NCI-H1092 (cell line): ENCODE measurements around the gene GOLT1A.

Experiments
- DNase-seq: peaks from one replicate; lab custom pipeline; 2025; lab: John Stamatoyannopoulos, UW

Gene GOLT1A

DNA sequence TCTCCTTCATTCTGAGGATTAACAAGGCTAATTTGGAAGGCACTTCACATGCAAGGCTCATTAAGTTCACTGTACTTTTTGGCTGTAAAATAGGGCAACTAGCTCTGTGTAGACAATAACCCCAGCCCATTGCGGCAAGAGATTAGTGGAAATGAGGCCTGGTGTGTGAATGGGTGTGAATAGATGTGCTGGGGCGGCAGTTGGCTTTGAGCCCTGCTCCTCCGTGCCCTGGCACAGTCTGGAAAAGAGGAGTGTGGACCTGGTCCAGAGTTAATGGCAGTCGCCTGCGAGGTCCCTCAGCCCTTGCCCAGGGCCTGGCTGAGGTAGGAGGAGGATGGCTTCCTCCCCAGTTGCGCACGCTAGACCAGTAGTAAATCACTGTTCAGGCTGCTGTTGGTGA lies 22.3 kb downstream of the GOLT1A start:
- peak; percentile 75 for DNase-seq

DNA sequence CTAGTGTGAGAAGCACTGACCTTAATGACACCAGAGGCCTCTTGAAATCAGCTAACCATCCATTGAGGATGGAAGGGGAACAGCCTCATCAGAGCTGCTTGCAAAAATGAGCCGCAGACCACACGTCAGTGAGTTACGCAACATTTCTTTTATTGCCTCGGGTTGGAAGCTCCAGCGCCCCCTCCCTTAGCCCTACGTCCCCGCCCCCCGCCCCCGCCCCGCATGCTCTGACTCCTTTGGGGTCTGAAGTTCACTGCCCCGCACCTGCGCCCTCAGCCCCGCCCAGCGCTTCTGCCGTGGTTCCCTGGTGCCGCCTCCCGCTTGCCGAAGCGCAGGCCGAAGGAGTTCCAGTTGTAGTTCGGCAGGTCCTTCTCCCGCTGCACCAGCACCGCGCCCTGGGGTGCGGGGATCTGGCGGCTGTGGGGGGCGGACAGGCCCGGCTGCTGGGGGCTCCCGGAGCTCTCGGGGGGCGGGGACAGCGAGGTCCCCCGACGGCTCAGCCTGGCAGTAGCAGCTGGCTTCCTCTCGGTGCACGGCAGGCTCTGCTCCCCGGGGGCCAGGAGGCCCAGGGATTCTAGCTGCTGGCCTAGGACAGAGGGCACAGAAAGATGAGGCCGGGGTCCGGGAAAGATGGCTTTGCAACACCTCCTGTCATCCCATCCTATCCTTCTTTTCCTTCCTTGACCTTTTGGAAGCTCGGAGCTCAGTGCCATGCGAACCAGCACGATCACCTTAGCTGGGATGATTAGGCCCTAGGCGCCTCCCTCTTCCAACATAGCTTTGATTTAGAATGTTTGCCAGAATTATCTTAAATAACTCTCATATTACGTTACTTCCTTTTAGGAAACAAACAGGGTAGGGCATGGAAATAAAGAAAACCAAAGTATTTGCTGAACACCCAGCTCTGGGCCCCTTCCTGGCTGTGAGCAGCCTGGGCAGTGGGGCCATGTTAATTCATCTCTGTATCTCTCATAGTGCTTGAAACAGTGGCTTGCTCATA lies 23.3 kb downstream of the GOLT1A start:
- peak; percentile 22 for DNase-seq

DNA sequence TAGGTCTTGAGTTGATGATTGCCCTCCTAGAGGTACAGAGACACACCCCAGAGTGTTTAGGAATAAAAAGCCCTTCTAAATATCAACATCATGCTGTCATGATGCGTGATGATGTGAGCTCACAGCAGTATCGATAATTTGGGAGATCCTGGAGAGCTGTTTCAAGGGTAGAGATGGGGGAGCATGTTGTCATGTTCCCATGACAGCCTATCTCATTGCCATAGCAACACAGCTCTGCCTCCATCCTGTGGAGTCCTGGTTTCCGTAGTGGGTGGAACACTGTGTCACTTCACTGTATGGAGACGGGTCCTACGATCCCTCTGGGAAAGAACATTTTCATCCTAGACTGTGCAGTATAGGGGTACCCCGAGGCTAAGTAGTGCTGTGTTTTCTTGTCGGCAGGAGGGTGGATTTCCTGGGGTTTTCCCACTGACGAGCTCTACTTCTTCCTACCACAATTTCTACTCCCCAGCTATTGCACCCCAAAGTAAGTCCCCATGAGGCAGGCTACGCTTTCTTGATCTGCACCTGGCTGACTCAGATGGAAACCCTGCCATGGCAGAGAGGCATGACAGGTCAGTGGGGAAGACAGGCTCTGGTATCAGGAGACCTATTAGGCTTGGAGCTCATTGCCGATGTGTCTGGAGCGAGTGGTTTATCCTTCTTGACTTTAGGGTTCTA lies 24.7 kb downstream of the GOLT1A start:
- no peak for DNase-seq

DNA sequence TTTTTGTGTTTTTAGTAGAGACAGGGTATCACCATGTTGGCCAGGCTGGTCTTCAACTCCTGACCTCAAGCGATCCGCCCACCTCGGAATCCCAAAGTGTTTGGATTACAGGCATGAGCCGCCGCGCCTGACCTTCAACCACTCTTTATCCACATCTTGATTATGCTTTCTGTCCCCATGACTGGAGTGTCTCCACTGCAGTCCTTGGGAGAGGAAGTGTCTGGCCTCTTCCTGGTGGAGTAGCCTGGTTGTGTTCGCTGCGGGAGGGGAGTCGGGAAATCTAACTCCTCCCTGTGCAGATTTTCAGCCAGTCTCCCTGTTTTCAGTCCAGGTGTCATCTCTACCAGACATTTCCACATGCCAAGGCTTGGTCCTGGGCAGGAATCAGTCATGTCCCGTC lies 27.2 kb downstream of the GOLT1A start:
- no peak for DNase-seq

DNA sequence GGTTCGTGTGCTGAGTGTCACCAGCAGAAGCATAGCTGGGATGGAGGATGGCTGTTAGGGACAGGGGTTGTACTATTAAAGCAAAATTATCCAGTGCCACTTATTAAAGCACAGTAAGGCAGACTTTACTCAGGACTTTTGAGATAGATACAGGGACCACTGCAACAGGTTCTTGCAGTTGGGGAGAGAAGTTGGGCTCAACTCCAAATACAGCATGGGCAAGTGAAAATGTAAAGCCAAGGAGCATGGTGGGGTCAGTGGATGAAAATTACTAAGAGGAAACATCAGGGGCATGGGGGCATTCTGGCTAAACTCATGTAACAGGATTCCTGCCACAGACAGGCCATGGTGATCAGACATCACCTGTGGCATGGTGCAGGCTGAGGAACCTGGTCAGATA lies 32.7 kb downstream of the GOLT1A start:
- DNase-seq = no peak

DNA sequence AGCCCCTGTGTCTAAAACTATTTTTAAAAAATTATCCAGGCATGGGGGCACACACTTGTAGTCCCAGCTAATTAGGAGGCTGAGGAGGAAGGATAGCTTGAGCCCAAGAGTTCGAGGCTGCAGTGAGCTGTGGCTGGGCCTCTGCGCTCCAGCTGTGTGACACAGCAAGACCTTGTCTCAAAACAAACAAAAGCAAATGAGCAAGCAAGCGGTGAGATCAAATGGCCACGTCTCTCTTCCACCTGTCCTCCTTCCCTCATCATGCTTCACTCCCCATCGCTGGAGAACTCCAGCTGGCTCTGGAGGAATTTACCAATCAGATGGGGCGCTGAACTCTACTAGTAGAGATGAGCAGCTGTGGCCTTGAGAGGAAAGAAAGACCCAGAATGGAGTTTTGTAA lies 33.7 kb downstream of the GOLT1A start:
- DNase-seq = no peak

DNA sequence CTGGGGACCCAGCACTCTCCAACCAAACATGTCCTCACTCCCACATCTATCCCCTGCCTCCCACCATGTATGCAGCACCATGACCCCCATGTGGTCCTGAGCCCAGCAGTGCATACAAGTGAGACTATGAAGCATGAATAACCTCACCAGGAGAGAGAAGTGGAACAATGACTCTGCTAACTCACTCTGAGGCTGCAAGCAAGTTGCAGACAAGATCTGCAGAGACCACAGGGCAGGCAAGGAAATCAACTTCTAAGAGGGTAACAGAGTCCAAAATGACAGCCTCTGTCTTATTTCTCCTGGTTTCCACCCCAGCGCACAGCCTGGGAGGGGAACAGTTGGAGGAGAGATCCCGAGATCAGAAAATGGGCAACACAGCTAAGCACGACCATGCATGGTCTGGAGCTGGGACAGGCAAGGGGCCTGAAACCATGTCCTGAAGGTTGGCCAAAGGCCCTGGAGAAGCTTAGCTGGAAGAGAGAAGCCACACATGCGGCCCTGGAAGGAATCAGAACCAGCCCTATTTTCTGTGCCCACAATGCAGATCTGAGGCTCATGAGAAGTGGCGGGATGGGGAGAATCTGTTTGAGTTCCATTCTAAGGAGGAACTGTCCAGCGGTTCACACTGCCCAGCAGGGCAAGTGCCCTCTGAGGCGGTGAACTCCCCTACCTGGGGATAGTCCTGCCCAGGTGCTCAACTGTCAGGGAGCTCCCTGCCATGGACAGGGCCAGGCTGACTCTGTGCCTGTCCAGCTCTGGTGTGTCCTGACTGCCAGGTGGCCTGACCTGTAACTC lies 35.1 kb downstream of the GOLT1A start:
- DNase-seq = no peak

DNA sequence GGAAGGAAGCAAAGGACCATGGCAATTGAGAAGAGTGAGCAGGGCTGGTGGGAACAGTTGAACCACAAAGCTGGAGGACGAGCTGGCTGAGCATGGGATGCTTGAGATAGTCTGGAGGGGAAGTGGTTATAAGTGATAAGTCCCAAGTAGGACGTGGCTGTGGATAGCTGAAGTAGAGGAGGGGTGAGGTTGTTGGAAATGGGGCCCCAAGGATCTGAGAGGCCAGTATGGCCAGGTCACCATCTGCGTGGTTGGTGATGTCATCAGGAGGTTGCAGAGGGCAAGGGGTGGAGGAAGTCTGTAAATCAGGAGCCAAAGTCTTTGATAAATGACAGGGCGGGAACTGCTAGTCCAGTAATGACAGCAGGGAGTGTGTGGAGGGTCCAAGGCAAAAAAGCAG lies 36.7 kb downstream of the GOLT1A start:
- no peak for DNase-seq

DNA sequence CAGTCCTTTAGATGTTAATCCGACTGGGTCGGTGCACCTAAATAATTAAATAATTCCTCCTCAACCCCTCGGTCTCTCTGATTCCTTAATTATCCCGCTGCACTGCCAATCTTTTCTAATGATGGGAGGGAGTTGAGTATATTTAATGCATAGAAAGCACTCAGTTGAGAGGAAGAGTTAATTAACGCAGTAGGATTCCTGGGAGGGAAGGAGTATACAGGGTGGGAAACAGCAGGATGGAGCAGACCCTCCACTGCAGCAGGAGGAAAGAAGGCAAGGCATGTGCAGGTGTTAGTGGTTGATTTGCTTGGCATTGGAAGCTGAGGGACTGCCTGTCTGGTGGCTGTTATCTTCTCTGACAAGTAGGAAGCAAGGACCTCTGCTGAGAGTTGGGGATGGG lies 37.7 kb downstream of the GOLT1A start:
- DNase-seq = no peak

DNA sequence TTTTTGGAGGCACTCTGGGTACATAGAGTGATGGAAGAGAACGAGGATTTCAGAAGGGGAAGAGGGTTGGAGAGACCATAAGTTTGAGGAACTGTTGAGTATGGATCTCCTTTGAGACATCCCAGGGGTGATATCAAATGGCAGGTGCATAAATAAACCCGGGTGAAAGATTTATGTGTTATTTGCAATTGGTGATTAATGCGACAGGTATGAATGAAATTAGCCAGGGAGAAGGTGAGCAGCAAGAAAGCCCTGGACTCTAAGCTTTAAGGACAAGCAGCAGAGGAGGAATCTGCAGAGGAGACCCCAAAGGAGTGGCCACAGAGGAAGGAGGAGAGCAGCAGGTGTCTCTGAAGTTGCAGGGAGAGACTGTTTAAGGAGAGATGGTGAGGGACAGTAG lies 38.8 kb downstream of the GOLT1A start:
- DNase-seq = no peak

DNA sequence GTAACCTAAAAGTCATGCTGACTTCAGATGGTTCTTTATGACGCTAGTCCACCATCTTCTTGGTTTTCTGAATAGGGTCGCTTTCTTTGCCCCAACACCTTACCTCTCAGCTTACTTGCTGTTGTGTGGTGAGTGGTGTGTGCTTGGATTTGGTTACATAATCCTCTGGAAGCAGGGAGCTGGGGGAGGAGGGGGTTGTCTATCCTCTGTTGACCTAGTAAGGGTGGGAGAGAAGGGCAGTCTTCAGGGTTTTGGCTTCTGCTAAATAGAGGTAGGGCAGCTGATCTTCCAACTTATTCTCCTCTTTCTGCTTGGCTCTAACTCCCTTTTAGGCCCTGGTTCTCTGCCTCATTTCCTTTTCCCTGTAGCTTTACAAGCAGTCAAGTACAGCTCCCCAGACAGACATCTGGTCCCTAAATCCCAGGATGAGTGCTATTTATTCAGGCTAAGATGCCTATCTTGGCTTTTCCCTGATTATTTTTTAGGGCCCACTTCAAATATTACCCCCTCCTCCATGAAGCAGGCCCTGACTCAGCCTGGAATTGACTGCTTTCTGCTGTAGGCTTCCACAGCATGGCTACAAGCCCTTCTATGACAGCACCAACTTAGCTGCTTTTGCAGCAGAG lies 41.3 kb downstream of the GOLT1A start:
- DNase-seq = no peak

DNA sequence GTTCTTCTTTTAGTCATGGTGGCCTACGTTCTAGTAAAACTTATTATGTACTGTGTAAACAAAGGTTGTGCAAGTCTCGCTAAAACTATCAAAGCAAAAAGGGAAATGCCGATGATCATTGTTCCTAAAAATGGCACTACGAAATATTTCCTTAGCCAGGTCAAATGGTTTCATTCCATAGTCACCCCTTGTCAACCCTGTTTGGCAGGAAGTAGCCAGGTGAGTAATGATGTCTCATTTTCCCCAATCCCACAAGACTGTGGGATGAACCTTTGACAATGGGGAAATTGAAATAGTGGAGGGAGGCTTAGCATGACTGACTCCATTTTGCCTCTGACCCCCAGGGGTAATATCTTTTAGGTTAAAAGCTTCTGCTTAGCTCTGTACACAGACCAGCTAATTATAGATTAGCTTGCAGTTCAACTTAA lies 42.0 kb downstream of the GOLT1A start:
- no peak for DNase-seq

DNA sequence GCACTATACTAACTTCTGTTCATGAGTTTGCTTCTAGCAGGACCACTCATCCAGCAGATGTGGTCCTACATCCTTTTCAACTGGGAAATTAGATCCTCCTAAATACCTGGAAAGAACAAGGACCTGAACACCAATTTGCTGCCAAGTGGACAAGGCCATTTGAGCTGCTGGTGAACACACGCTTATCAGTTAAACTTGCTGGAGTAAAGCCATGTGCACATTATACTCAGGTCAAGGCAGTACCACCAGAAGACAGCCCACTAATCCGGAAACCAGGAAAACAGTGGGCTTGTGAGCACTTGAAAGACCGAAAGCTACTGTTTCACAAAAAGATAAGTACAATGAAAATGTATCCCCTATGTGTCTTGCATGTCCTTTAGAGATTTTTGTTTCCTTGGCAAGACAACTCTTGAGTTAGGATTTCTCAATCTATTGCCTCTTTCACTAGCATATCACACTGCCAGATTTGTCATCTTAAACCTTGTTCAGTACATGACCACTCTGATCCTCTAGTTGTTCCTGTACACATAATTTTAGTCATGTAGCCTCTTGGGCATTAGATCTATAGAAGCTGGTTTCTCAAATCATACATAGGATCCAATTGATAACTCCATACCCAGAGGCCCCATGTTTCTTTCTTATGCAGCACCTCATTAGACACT lies 43.2 kb downstream of the GOLT1A start:
- DNase-seq = no peak

DNA sequence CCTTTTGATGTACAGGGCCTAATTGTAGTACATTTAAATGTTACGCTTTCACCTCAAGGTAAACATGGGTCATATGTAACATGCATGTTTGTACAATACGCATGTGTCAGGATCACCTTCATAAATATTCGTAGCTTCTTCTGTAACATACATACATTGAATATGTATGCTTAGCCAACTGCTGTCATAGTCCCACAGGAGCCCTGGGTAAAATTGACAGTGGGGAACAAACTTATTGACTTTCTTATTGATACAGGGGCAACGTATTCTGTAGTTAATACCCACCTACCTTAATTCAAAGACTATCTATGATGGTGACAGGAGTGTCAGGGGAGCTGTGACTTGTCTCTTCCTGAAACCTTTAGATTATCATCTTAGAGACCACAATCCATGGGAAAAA lies 43.9 kb downstream of the GOLT1A start:
- DNase-seq = no peak

DNA sequence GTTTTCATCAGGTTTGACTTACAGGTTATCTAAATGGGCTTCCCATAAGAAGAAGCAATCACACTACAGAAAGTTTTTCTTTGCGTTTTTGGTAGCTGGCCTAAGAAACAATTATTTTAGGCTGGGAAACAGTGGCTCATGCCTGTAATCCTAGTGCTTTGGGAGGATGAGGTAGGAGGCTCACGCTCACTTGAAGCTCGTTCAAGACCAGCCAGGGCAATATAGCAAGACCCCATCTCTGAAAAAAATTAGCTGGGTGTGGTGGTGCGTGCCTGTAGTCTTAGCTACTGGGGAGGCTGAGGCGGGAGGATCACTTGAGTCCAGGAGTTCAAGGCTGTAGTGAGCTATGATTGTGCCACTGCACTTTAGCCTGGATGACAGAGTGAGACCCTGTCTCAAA lies 46.1 kb downstream of the GOLT1A start:
- no peak for DNase-seq

DNA sequence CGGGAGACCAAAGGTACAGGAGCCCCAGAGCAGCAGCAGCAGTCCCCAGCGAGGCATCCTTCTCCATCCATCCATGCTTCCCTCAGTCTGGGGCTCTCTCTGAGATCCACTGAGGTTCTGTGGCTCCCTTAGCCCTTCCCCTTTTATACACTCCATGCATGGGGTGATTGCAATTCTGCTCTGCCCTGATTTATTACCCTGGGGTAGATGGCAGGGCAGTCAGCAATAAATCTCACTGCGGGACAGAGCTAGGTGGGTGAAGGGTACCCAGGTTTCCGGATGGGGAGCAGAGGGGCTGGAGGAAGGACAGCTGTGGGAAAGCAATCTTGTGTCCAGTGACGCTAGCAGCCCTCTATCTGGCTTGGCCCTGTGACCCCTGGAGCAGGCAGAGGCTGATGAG lies 47.6 kb downstream of the GOLT1A start, which contains the start of gene REN:
REN (minus strand) TSS at position 119 of the 400 bp plus-strand sequence; CDS start at position 75, 44 bp downstream.
- DNase-seq = no peak

DNA sequence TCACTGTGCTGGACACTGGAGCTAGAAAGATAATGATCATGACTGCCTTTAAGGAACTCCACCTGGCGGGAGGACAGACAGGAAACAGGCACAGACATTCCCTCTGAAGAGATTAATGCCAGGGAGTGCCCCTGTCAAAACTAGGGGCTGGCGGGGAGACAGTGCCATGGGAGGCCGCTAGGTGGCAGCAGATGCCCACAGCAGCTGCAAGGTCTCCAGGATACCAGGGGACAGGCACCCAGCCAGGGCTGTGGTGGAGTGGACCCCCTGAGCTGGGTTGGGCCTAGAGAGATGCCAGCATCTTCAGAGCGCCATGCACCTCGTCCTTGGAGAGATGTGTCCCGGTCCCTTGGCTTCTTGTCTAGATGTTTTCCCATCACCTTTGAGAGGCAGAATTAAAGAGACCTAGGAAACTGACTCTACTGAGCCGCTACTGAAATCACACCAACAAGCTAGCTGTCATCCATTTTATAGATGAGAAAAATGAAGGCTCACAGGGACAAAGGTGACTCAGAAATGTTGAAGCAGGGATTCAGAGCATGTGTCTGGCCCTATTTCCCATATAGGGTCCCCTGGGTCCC lies 51.2 kb downstream of the GOLT1A start:
- DNase-seq = peak; percentile 80

DNA sequence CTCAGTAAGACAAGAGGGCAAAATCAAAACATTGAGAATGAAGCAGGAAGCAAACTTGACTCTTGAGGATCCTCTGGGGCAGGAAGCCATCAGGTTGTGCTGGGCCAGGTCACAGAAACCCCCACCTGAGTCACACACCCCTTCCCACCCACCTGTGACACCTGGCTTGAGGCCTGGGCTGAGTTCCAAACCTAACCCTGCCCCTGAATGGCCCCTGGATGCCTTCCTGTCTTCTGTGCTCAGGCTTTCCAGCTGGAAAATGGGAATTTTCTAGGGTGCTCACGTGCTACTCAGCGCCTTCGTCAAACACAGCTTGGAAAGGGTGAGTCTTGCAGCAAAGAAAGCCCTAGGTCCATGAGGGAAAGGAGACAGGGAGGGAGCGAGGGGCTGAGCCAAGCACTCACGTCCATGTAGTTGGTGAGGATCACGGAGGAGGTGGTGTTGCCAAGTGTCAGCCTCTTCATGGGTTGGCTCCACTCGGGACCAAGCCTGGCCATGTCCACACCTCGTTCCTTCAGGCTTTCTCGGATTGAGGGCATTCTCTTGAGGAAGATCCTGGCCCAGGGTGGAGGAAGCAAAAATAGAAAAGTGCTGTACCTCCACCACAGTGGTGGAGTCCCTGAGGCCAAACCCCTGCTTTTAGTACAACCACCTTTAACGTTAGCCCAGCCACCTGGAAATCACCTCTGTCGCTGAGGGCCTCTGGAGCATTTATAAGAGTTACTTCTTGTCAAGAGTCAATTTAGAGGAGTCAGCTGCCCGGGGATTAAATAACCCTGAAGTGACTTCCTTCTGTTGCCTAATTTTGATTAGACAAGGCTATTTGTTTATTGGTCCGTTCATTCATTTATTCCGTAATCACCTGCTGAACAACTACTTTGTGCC lies 51.9 kb downstream of the GOLT1A start:
- DNase-seq = no peak

DNA sequence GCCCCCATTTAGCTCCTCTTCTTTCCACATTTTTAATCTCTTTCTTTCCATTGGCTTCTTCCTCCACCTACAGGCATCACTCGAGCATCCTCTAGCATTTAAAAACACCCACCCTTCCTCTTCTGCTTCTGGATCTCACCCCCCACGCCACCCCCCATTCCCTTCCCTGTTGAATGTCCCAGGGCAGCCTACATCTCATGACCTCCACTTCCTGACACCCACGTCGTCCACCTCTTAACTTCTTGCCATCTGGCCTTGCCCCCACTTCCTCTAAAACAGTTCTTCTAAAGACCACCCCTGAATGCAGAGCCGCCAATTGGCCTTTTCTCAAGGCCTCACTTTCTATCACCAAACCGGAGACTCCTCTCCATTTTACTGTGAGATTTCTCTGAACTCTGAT lies 55.8 kb downstream of the GOLT1A start:
- no peak for DNase-seq

DNA sequence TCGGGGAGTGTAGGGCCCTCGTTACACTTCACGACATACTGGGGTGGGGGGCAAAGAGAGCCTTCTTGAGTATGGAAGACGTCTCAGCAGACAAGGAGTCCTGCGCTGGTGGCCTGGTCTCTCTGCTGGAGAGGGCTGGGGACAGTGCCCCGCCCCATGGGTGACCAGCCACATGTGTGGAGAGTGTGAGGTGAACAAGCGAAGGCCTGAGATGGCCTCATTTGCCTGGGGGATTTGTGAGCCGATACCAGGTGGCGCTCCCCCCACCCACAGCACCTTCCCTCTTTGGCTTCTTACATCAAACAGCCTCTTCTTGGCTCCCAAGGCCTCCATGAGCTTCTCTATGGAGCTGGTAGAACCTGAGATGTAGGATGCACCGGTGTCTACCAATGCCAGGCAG lies 57.9 kb downstream of the GOLT1A start:
- DNase-seq = no peak
